HG02884 (cell line): Measurements from ENCODE around the gene STX17.

Source experiments
- ATAC-seq: cut with Tn5 transposase; IDR thresholded peaks from one replicate; pipeline ENCODE4 v1.9.1; 2021; ENCODE audit warnings: mild to moderate bottlenecking, moderate library complexity; ENCODE audit not compliant: unreplicated experiment

STX17 gene

GRCh38 chr9:99905833-99906402 lies 536 bp upstream of the STX17 start:
- no peak for ATAC-seq

GRCh38 chr9:99907208-99907532 lies 716 bp downstream of the STX17 start:
- ATAC-seq: no peak

GRCh38 chr9:99911600-99911999 lies 5.1 kb downstream of the STX17 start:
- ATAC-seq: no peak

DNA sequence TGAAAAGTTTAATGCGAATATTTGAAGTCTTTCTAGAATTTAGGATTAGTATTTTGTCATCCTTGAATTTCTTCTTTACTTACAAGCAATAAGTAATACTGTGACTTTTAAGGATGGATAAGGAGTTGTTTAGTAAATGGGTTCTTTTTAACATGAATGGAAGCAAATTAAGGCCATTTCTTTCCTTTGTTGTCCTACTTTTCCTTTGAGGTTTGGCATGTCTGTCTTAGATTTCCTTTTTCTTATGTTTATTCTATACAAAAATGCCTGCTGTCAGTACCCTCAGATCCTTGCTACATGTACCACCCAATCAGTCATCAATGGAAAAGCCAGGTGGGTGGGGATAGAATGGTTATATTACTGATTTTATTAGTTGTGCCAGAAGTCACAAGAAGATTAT lies 10.2 kb downstream of the STX17 start:
- ATAC-seq: no peak

DNA sequence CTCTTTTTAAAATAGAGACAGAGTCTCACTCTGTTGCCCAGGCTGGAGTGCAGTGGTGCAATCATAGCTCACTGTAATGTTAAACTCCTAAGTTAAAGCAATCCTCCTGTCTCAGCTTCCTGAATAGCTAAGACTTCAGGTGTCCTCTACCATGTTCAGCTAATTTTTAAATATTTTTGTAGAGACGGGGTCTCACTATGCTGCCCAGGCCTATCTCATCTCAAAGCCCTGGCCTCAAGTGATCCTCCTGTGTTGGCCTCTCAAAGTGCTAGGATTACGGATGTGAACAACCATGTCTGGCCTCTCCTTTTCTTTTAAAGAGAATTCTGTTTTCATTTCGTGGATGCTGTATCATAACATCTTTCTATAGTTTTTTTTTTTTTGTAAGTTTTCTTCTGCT lies 11.7 kb downstream of the STX17 start:
- no peak for ATAC-seq

- ATAC-seq: no peak
Observed at GRCh38 chr9:99919930-99920329, 13.5 kb downstream of the STX17 start.

DNA sequence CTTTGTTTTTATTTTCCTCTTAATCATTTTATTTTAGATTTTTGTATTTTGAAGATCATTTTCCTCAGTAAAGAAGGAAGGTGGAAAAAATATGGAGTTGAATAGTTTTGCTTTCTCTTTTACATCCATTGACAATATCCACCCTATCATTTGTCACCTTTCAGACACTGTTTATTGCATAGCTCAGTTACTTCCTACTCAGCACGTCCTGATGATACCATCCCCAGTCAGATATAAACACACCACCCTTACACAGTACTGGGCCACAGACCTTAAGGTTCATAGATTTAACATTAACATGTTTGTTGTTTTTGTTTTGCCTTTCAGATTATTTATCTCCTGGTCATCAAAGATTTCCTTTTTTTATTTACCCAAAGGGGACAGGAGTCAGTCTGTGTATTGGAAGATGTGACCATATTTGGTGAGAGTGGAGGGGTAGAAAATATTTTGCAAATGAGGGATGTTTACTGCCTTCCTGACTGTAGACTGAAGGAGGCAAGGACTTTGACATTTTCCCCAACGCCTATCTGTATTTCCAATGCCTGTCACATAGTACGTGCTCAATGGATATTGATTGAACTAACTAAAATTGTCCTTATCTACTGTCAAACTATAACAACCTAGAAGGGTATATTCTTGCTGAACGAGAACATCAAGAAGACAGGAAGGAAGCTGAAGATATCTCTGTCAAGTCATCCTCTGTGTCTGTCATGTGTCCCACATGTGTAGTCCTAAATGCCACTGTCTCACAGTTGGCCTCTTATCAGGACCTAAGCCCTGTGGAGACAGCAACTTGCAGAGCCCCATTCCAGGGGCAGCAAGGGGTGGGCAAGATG lies 15.6 kb downstream of the STX17 start:
- ATAC-seq: no peak

GRCh38 chr9:99922711-99923030 lies 16.2 kb downstream of the STX17 start:
- no peak for ATAC-seq

GRCh38 chr9:99925541-99925940 lies 19.1 kb downstream of the STX17 start:
- no peak for ATAC-seq

GRCh38 chr9:99929652-99930051 lies 23.2 kb downstream of the STX17 start:
- ATAC-seq: no peak

DNA sequence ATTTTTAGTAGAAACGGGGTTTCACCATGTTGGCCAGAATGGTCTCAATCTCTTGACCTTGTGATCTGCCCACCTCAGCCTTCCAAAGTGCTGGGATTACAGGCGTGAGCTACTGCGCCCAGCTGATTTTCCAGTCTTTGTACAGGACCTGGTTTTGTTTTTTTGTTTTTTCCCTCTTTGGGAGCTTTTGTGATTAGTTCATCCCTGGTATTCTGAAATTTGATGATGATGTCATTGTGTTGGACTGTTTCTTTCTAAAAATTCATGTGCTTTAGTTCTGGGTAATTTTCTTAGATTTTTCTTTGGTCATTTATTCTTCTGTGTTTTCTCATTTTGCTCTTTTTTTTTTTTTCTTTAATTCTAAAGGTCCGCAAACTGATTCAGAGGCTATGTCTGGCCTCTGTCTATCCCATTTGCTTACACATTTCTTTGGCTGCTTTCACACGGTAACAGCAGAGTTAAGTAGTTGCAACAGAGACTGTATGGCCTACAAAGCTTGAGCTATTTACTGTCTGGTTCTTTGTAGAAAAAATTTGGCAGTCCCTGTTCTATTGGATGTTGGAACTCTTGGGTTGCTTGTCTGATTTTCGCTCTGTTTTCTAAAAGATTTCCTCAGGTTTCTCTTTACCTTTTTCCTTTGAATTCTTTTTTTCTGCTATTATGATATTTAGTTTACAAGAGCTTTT lies 24.8 kb downstream of the STX17 start:
- ATAC-seq: no peak

- ATAC-seq: no peak
Observed at GRCh38 chr9:99936947-99937587, 30.6 kb downstream of the STX17 start.

DNA sequence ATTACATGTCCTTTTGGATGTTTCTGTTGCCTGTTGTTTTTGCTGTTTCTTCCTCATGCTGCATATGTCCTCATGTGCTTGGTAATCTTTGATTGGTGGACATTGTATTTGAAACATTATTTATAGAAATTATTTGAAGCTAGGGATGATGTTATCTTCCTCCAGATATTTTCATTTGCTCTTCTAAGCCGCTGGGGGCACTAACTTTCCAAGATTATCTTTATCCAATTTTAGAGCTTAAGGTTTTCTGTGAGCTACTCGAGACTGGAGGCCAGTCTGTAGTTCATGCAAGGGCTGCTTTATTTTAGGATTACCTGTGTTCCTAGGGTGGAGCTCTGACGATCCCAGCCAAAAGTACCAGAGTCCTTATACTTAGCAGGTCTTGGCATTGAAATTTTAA lies 40.9 kb downstream of the STX17 start:
- no peak for ATAC-seq

DNA sequence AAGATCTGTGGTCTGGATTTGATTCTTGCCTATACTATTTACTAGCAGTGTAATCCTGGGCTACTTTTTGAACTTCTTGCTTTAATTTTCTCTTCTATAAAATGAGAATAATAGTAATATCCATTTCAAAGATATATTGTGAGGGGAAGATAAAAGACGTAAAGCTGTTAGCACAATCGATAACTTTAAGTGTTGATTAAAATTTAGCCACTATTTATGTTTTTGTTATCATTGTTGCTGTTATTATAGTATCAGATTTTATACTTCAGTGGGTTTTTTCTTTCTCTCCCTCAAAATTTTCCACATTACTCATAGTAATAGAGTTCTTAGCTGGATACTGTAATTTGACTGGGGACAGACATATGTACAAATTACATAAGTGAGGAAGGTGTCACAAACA lies 42.0 kb downstream of the STX17 start:
- no peak for ATAC-seq

DNA sequence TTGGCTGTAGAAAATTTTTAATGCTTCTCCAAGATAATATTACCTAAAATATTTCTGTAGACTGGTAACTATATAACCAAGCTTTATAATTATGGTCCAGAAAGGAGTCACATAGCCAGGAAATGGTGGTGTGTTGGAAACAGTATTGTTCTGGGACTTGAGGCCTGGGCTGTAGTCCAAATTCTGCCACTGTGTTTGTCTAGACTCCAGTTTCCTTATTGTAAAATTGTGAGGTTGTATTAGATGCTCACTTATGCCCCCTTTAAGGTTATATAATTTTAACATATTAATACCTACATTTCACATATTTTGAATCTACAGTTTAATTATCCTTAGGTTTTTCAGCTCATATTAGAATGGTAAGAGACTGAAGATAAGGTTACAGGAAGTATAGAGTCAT lies 42.4 kb downstream of the STX17 start:
- ATAC-seq: no peak

- ATAC-seq: peak; percentile 55
Observed at GRCh38 chr9:99953861-99954507, 47.5 kb downstream of the STX17 start.

- ATAC-seq: peak; percentile 59
Observed at GRCh38 chr9:99954819-99955218, 48.4 kb downstream of the STX17 start.

GRCh38 chr9:99955606-99956005 lies 49.2 kb downstream of the STX17 start:
- no peak for ATAC-seq

GRCh38 chr9:99962680-99963261 lies 56.3 kb downstream of the STX17 start:
- no peak for ATAC-seq

DNA sequence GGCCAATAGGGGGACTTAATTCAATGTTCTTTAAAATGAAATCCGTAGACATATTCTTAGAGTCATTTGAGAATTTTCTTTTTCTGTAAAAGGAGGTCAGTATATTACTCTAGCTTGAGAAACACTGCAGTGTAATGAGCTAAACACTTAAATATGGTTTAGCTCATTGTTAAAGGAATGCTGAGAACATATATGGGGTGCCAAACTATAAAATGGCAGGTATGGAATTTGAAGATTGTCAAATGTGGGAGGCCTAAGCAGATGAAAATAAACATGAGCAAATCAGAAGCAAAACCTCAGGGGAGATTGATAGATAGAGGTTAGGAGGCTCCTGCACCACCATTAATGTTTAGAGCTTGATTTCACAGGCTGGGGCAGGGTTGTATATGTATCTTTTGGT lies 57.9 kb downstream of the STX17 start:
- ATAC-seq: no peak

DNA sequence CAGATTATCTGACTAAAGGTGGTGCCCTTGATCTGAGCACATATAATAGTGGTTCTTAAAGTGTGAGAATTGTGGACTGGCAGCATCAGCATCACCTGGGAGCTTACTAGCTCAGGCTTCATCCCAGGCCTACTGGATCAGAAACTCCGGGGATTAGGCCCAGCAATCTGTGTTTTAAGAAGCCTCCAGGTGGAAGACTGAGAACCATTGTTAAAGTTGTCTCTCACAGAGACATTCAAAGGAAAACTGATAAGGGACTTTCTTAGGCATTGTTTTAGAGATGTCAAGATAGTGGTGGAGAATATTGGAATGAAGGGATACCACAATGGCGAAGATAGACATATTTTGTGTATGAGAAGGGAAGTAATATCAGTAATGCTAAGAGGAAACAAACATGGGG lies 59.5 kb downstream of the STX17 start:
- ATAC-seq: no peak
